ENCODE data around the gene VSIG2.

VSIG2 gene

GRCh38 chr11:124762624-124763155 lies 10.6 kb upstream of the VSIG2 start:
- no peak for TF ChIP-seq TAF1 (IDR thresholded peaks at IDR 0.05; ENCODE audit: borderline replicate concordance, insufficient read depth, low read length)

- TF ChIP-seq TAF1 (IDR thresholded peaks at IDR 0.05; ENCODE audit: borderline replicate concordance, insufficient read depth, low read length), result no peak
- no peak for TF ChIP-seq FOXP2 (optimal IDR thresholded peaks at IDR 0.05; ENCODE audit: borderline replicate concordance, extremely low read depth, extremely low read length, insufficient read depth)
- no peak for TF ChIP-seq SIN3A (IDR thresholded peaks at IDR 0.05; ENCODE audit: borderline replicate concordance, insufficient read depth, low read length)
- no peak for TF ChIP-seq REST (IDR thresholded peaks at IDR 0.05; ENCODE audit: insufficient read depth in 1 of 2, low read depth in 2 of 2, low read length in 2 of 2)
- no peak for TF ChIP-seq POLR2AphosphoS5 (IDR thresholded peaks at IDR 0.05; ENCODE audit: low read depth, low read length)
Measured at GRCh38 chr11:124762105-124762623, 10.1 kb upstream of the VSIG2 start, which contains the start of gene ESAM. Gene ESAM, minus strand, starts transcription at chr11:124762290. Its CDS starts 136 bp downstream, at chr11:124762154.

DNA sequence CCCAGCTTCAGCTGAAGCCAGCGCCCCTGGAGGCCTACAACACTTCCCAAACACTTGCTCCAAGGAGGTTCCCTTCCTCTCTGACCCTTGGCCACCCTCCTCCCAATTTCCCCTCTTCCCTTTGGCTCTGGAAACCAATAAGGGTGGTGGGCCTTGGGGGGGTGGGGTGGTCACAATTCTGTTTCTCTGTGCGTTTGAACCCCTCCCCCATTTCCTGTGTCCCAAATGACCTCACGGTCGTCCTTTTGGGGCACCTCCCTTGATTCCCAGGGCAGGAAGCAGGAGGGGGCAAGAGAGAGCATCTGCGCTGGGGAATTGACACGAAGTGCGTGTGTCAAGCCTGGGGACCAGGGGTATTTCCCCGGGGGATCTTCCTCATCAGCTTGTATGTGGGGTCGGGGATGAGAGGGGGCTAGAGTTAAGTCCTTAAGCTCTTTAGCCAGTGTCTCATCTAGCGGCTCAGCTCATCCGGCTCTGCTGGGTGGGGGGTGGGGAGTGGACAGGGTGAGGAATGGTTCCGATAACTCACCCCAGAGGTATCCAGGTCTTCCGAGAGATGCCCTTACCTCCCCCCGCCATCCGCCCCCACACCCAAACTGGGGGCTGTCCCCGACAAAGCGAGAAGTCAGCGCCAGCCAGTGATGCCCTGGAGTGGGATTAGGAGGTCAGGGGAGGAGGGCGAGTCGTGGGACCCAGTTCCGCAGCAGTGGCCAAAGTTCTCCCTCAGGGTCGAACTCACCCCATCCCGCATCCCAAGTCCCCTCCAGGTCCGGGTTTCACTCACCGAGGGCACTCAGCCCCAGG lies 9.4 kb upstream of the VSIG2 start:
- no peak for TF ChIP-seq REST (IDR thresholded peaks at IDR 0.05; ENCODE audit: insufficient read depth in 1 of 2, low read depth in 2 of 2, low read length in 2 of 2)
- TF ChIP-seq SIN3A (IDR thresholded peaks at IDR 0.05; ENCODE audit: borderline replicate concordance, insufficient read depth, low read length), result no peak
- no peak for TF ChIP-seq TAF1 (IDR thresholded peaks at IDR 0.05; ENCODE audit: borderline replicate concordance, insufficient read depth, low read length)
- no peak for TF ChIP-seq FOXP2 (optimal IDR thresholded peaks at IDR 0.05; ENCODE audit: borderline replicate concordance, extremely low read depth, extremely low read length, insufficient read depth)
- no peak for TF ChIP-seq POLR2AphosphoS5 (IDR thresholded peaks at IDR 0.05; ENCODE audit: low read depth, low read length)

GRCh38 chr11:124760806-124761205 lies 8.8 kb upstream of the VSIG2 start:
- no peak for TF ChIP-seq SIN3A (IDR thresholded peaks at IDR 0.05; ENCODE audit: borderline replicate concordance, insufficient read depth, low read length)
- TF ChIP-seq FOXP2 (optimal IDR thresholded peaks at IDR 0.05; ENCODE audit: borderline replicate concordance, extremely low read depth, extremely low read length, insufficient read depth), result no peak
- TF ChIP-seq TAF1 (IDR thresholded peaks at IDR 0.05; ENCODE audit: borderline replicate concordance, insufficient read depth, low read length), result no peak
- no peak for TF ChIP-seq REST (IDR thresholded peaks at IDR 0.05; ENCODE audit: insufficient read depth in 1 of 2, low read depth in 2 of 2, low read length in 2 of 2)
- TF ChIP-seq POLR2AphosphoS5 (IDR thresholded peaks at IDR 0.05; ENCODE audit: low read depth, low read length), result no peak

DNA sequence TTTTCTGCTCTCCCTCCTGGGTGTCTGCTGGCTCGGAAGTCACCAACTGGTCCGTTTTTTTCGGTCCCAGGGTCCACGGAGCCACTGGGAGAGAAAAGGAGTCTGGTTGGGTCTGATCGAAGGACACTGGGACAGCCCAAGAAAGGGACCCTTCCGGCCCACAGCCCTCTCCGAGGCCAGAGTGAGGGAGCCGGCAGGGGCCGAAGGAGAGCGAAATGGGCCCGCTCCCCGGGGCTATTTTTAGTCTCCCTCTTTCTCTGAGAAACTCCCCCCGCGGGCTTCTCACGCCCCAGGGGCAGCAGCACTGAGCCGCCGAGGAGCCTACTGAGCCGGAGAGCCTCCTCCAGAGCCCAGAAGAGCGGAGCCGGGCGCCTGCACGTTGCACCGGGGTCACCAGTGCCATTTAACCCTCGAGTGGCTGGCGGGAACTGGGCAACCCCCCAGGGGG lies 8.2 kb upstream of the VSIG2 start:
- TF ChIP-seq POLR2AphosphoS5 (IDR thresholded peaks at IDR 0.05; ENCODE audit: low read depth, low read length) (no peak), REST (IDR thresholded peaks at IDR 0.05; ENCODE audit: insufficient read depth in 1 of 2, low read depth in 2 of 2, low read length in 2 of 2) (no peak), SIN3A (IDR thresholded peaks at IDR 0.05; ENCODE audit: borderline replicate concordance, insufficient read depth, low read length) (no peak), TAF1 (IDR thresholded peaks at IDR 0.05; ENCODE audit: borderline replicate concordance, insufficient read depth, low read length) (no peak), FOXP2 (optimal IDR thresholded peaks at IDR 0.05; ENCODE audit: borderline replicate concordance, extremely low read depth, extremely low read length, insufficient read depth) (no peak)

Data from PFSK-1 (cell line).